H1 (cell line): Measurements from ENCODE around the gene EHD4. TPM values are rescaled to one million over a fixed set of nuclear protein-coding genes. Genes with fewer than 3 reads are reported as not detected.

Experiments used
- CTCF ChIA-PET: fragments of 300-600 bp; sonication (Branson Sonifier 250); formaldehyde crosslinking; loops from one replicate; lab custom pipeline; 2021; ENCODE audit not compliant: partially characterized antibody; lab: Charles Lee
- POLR2A ChIA-PET: fragments of 300-600 bp; sonication (Branson Sonifier 250); formaldehyde crosslinking; loops from one replicate; lab custom pipeline; 2021; ENCODE audit warnings: inconsistent platforms; ENCODE audit not compliant: partially characterized antibody; lab: Charles Lee
- DNase-seq, 2 experiments: peaks; one replicate each; pipeline versions ENCODE4 v3.0.0 to v3.0.0-alpha.2; 2010 to 2022; ENCODE audit warnings: low spot score in 2 of 2, low read depth in 1 of 2, mixed read lengths in 1 of 2
- FAIRE-seq: peaks from 2 replicates; lab custom pipeline; 2011; peaks lifted over from hg19 to GRCh38; lab: Jason Lieb, UNC
- H2AFZ ChIP-seq: 2 replicates; pipeline ENCODE4 v1.8.1; 2012; ENCODE audit warnings: low read length, inconsistent platforms
- H2AK5ac ChIP-seq: 2 replicates; pipeline ENCODE4 v1.6.1; 2013; ENCODE audit warnings: low read depth, low read length
- H2BK120ac ChIP-seq: replicated peaks from 2 replicates; pipeline ENCODE3; 2013; ENCODE audit warnings: low read depth, low read length, inconsistent platforms
- H2BK12ac ChIP-seq: 2 replicates; pipeline ENCODE4 v1.6.1; 2013; ENCODE audit warnings: low read depth, low read length
- H2BK15ac ChIP-seq: 2 replicates; pipeline ENCODE4 v1.6.1; 2013; ENCODE audit warnings: low read length
- H2BK20ac ChIP-seq: 2 replicates; pipeline ENCODE4 v1.6.1; 2013; ENCODE audit warnings: low read length
- H2BK5ac ChIP-seq: 2 replicates; pipeline ENCODE4 v1.6.1; 2013; ENCODE audit warnings: low read depth, low read length
- H3K14ac ChIP-seq: 2 replicates; pipeline ENCODE4 v1.6.1; 2013; ENCODE audit warnings: inconsistent platforms; ENCODE audit not compliant: insufficient read length
- H3K18ac ChIP-seq: 2 replicates; pipeline ENCODE4 v1.6.1; 2013; ENCODE audit warnings: low read length; ENCODE audit errors: extremely low read depth
- H3K23ac ChIP-seq: 2 replicates; pipeline ENCODE4 v1.6.1; 2013; ENCODE audit warnings: inconsistent platforms; ENCODE audit not compliant: insufficient read length
- H3K23me2 ChIP-seq: 2 replicates; pipeline ENCODE4 v1.6.1; 2013; ENCODE audit warnings: low read depth, low read length
- H3K27ac ChIP-seq: 2 replicates; pipeline ENCODE4 v1.6.1; 2011; ENCODE audit warnings: low read depth, low read length, inconsistent platforms
- H3K27me3 ChIP-seq, 4 experiments: replicated peaks in 1 of 4; 1 replicate in 1 of 4; 2 replicates in 3 of 4; pipeline versions ENCODE4 v1.6.1 to v1.8.1; 2011 to 2013; ENCODE audit warnings: low read length in 3 of 4, mild to moderate bottlenecking in 3 of 4, inconsistent platforms in 2 of 4, mixed read lengths in 2 of 4, moderate library complexity in 1 of 4; ENCODE audit not compliant: control insufficient read depth in 3 of 4, insufficient read depth in 3 of 4; ENCODE audit errors: extremely low read depth in 1 of 4
- H3K36me3 ChIP-seq, 4 experiments: 2 replicates each; pipeline versions ENCODE4 v1.6.1 to v1.8.1; 2011 to 2013; ENCODE audit warnings: mild to moderate bottlenecking in 4 of 4, low read length in 3 of 4, moderate library complexity in 2 of 4, control low read depth in 1 of 4, inconsistent platforms in 1 of 4; ENCODE audit not compliant: insufficient read depth in 4 of 4, control insufficient read depth in 2 of 4
- H3K4ac ChIP-seq: replicated peaks from 2 replicates; pipeline ENCODE3; 2013; ENCODE audit warnings: low read length, low read depth, mixed read lengths, inconsistent platforms; ENCODE audit not compliant: insufficient read length
- H3K4me1 ChIP-seq, 4 experiments: replicated peaks in 1 of 4; 1 replicate in 1 of 4; 2 replicates in 3 of 4; pipeline versions ENCODE4 v1.6.1 to v1.8.1; 2011 to 2013; ENCODE audit warnings: low read length in 3 of 4, inconsistent platforms in 2 of 4, mixed read lengths in 1 of 4; ENCODE audit not compliant: insufficient read depth in 4 of 4, control insufficient read depth in 3 of 4
- H3K4me2 ChIP-seq, 2 experiments: 2 replicates each; pipeline versions ENCODE4 v1.6.1 to v1.8.1; 2011 to 2013; ENCODE audit warnings: low read depth in 2 of 2, low read length in 2 of 2, control low read depth in 1 of 2, inconsistent platforms in 1 of 2, mild to moderate bottlenecking in 1 of 2; ENCODE audit not compliant: insufficient read depth in 1 of 2
- H3K4me3 ChIP-seq, 4 experiments: fragments of 200-600, 300-600 bp in 1 of 4; sonication (generic), shearing (Covaris generic), sonication (Bioruptor Twin) in 1 of 4; 2 replicates each; pipeline versions ENCODE4 v1.5.1 to v1.8.1; 2011 to 2016; ENCODE audit warnings: low read length in 4 of 4, low read depth in 3 of 4, control low read depth in 2 of 4, inconsistent platforms in 2 of 4, mild to moderate bottlenecking in 2 of 4, mixed read lengths in 1 of 4, moderate library complexity in 1 of 4; ENCODE audit not compliant: insufficient read depth in 2 of 4; ENCODE audit errors: extremely low read depth in 1 of 4
- H3K56ac ChIP-seq: replicated peaks from 2 replicates; pipeline ENCODE3; 2013; ENCODE audit warnings: low read depth, mild to moderate bottlenecking, mixed read lengths, low read length, inconsistent platforms; ENCODE audit not compliant: insufficient read length
- H3K79me1 ChIP-seq: 2 replicates; pipeline ENCODE4 v1.6.1; 2013; ENCODE audit warnings: low read depth, low read length, control low read depth
- H3K79me2 ChIP-seq, 2 experiments: 2 replicates each; pipeline versions ENCODE4 v1.6.1 to v1.8.1; 2012 to 2013; ENCODE audit warnings: low read length in 2 of 2, mild to moderate bottlenecking in 2 of 2, inconsistent platforms in 1 of 2; ENCODE audit not compliant: insufficient read depth in 2 of 2, control insufficient read depth in 1 of 2
- H3K9ac ChIP-seq, 4 experiments: replicated peaks in 1 of 4; 1 replicate in 1 of 4; 2 replicates in 3 of 4; pipeline versions ENCODE4 v1.6.1 to v1.8.1; 2011 to 2013; ENCODE audit warnings: low read depth in 3 of 4, low read length in 3 of 4, control low read depth in 2 of 4, mild to moderate bottlenecking in 2 of 4, moderate library complexity in 2 of 4, inconsistent platforms in 1 of 4; ENCODE audit errors: extremely low read depth in 1 of 4
- H3K9me3 ChIP-seq, 2 experiments: 2 replicates each; pipeline versions ENCODE4 v1.6.1 to v1.8.1; 2012 to 2013; ENCODE audit warnings: mild to moderate bottlenecking in 2 of 2, moderate library complexity in 2 of 2, control low read depth in 1 of 2, inconsistent platforms in 1 of 2, low read depth in 1 of 2, low read length in 1 of 2, mixed read lengths in 1 of 2; ENCODE audit not compliant: insufficient read depth in 2 of 2
- H4K20me1 ChIP-seq, 2 experiments: replicated peaks in 1 of 2; 2 replicates each; pipeline versions ENCODE3 to v1.8.1; 2011 to 2013; ENCODE audit warnings: inconsistent platforms in 2 of 2, low read length in 2 of 2, mild to moderate bottlenecking in 1 of 2; ENCODE audit not compliant: insufficient read depth in 2 of 2, control insufficient read depth in 1 of 2
- H4K5ac ChIP-seq: 2 replicates; pipeline ENCODE4 v1.6.1; 2013; ENCODE audit warnings: low read length, low read depth, mixed read lengths, inconsistent platforms; ENCODE audit not compliant: insufficient read length
- H4K8ac ChIP-seq: 2 replicates; pipeline ENCODE4 v1.8.0; 2013; ENCODE audit warnings: mild to moderate bottlenecking, moderate library complexity, low read length, inconsistent platforms; ENCODE audit not compliant: insufficient read depth; ENCODE audit errors: extremely low read depth
- H4K91ac ChIP-seq: replicated peaks from 2 replicates; pipeline ENCODE3; 2013; ENCODE audit warnings: low read length, mixed read lengths, inconsistent platforms; ENCODE audit not compliant: insufficient read length
- CBX5 ChIP-seq: fragments of 300-800, 300-1000 bp; sonication (generic); IDR thresholded peaks from 2 replicates; pipeline ENCODE4 v1.7.1; 2016; ENCODE audit warnings: antibody characterized with exemption, low read length, low read depth
- CBX8 ChIP-seq: fragments of 300-800, 300-1000 bp; sonication (generic); IDR thresholded peaks from 2 replicates; pipeline ENCODE4 v1.7.1; 2016; ENCODE audit warnings: low read depth, low read length, borderline replicate concordance
- E2F6 ChIP-seq: IDR thresholded peaks from 2 replicates; pipeline ENCODE4 v1.6.1; 2012; ENCODE audit warnings: inconsistent platforms
- KDM1A ChIP-seq: fragments of 200-600, 300-600 bp; sonication (generic); IDR thresholded peaks from 2 replicates; pipeline ENCODE4 v1.7.1; 2016; ENCODE audit warnings: mild to moderate bottlenecking, low read length, borderline replicate concordance
- RAD21 ChIP-seq, 2 experiments: IDR thresholded peaks in 1 of 2; conservative IDR thresholded peaks in 1 of 2; 2 replicates each; pipeline ENCODE4 v1.6.1; 2011; ENCODE audit warnings: low read depth in 2 of 2, low read length in 2 of 2, improper control_type of control experiment in 1 of 2, inconsistent platforms in 1 of 2, mild to moderate bottlenecking in 1 of 2, moderate library complexity in 1 of 2
- SIN3A ChIP-seq, 2 experiments: IDR thresholded peaks in 1 of 2; conservative IDR thresholded peaks in 1 of 2; 2 replicates each; pipeline ENCODE4 v1.6.1; 2011 to 2012; ENCODE audit warnings: low read length in 2 of 2, improper control_type of control experiment in 1 of 2, low read depth in 1 of 2, mild to moderate bottlenecking in 1 of 2
- TAF7 ChIP-seq: optimal IDR thresholded peaks from 2 replicates; pipeline ENCODE3; 2011; ENCODE audit warnings: low read depth, mild to moderate bottlenecking, inconsistent platforms, low read length, moderate library complexity, borderline replicate concordance
- WGBS, 2 experiments: shearing (Covaris generic) in 1 of 2; methylation state at CpG; one replicate each; pipeline versions ENCODE4 v1.1.6 to v1.1.7; 2013 to 2015; ENCODE audit warnings: low lambda C conversion rate in 2 of 2, mixed read lengths in 2 of 2, inconsistent platforms in 1 of 2, low coverage in 1 of 2, missing lambda C conversion rate in 1 of 2; ENCODE audit not compliant: insufficient replicate concordance in 2 of 2, insufficient coverage in 1 of 2, insufficient read length in 1 of 2; ENCODE audit errors: extremely low coverage in 1 of 2, missing lambda C conversion rate in 1 of 2; 5-methylcytosine and 5-hydroxymethylcytosine counted together
- polyA plus RNA-seq, 7 experiments: library from polyadenylated mRNA; depleted of rRNA in 3 of 7; stranded (reverse) in 5 of 7; unstranded in 2 of 7; fragments of >200 nt in 5 of 7; fragments of 200-250 nt in 2 of 7; gene quantifications; 1 replicate in 5 of 7; 2 replicates in 1 of 7; 4 replicates in 1 of 7; pipeline versions ENCODE4 v1.2.1 to v1.2.3, GENCODE V29; 2011 to 2013; ENCODE audit warnings: missing spikeins in 2 of 7, mixed read lengths in 2 of 7
- total RNA-seq: library from RNA; stranded (reverse); fragmentation: NEBNext Ultra II Directional; extraction: Animal tissue kit (Norgen Biotek cat#: 25700); gene quantifications from 2 replicates; pipeline ENCODE4 v1.2.1, GENCODE V29; 2021
- TF ChIP-seq, protein P1 (sequence below), 3 experiments: IDR thresholded peaks; 1 replicate in 2 of 3; 2 replicates in 1 of 3; pipeline versions ENCODE4 v1.5.1 to v1.6.1; 2011; ENCODE audit warnings: low read length in 3 of 3, mild to moderate bottlenecking in 3 of 3, inconsistent platforms in 2 of 3, low read depth in 1 of 3, moderate library complexity in 1 of 3; ENCODE audit not compliant: insufficient read depth in 1 of 3; ENCODE audit errors: control extremely low read depth in 1 of 3

EHD4 gene
- total and polyA plus RNA-seq, 2 of the 8 experiments (the other 6 are each of a cell fraction or from before 2014, with no cell fraction given), result 17.5 to 24.5 TPM

GRCh38 chr15:41881086-41881485, 91.3 kb downstream of the EHD4 start:
- CTCF ChIA-PET, result interaction anchor here (0.7 to 7.9 kb wide), 10 partner anchors 11 to 107 kb away, joined by 3 to 58 read pairs (median 5); partner anchors contain the start of gene MAPKBP1
- no peak overlapping the region for H3K27ac ChIP-seq
- H3K4me1 ChIP-seq, result peaks cover 0 to 9% (median 4%) of the 10 kb centered on the region in 4 experiments; a peak in 5 of 7 replicates
- H2AK5ac ChIP-seq, result 0 out of 2 replicates have a peak overlapping the region, but pooled peaks have one; percentile 7
- no peaks in the 10 kb centered on the region for H3K36me3 ChIP-seq
- H3K23me2 ChIP-seq, result peaks cover 4% of the 10 kb centered on the region; the same call in 1 of the 2 replicates
- H3K79me2 ChIP-seq, result no peaks in the 10 kb centered on the region
- no peak overlapping the region for H3K23ac ChIP-seq
- peak overlapping the region; percentile 27; the same call in 1 of the 2 replicates for H2BK12ac ChIP-seq
- no peak overlapping the region for H2AFZ ChIP-seq
- no peak overlapping the region for H3K4ac ChIP-seq
- H3K4me2 ChIP-seq, result 0 out of 4 replicates have a peak overlapping the region, but pooled peaks of 1 of the 2 experiments have one; percentile 69
- H4K20me1 ChIP-seq, result peaks cover 0 to 2% of the 10 kb centered on the region in 2 experiments
- H2BK5ac ChIP-seq, result no peak overlapping the region
- H3K9ac ChIP-seq, result no peak overlapping the region
- peaks cover 21 to 36% (median 31%) of the 10 kb centered on the region in 4 experiments for H3K27me3 ChIP-seq
- no peak overlapping the region for H4K91ac ChIP-seq
- no peak overlapping the region for H3K56ac ChIP-seq
- WGBS, 2 experiments, result 85% methylated on average over 8 of the region's 8 CpGs; no CpG with 5 or more reads in 1 of the 2 experiments
- no peak overlapping the region for H3K4me3 ChIP-seq
- H2BK20ac ChIP-seq, result no peak overlapping the region
- H3K18ac ChIP-seq, result no peak overlapping the region
- H3K14ac ChIP-seq, result no peak overlapping the region
- no peaks in the 10 kb centered on the region for H3K79me1 ChIP-seq
- H3K9me3 ChIP-seq, result no peaks in the 10 kb centered on the region
- DNase-seq, result no peak
- no peak for FAIRE-seq
- peak overlapping the region; percentile 1; the same call in 1 of the 2 replicates for H2BK15ac ChIP-seq
- POLR2A ChIA-PET, result interaction anchor here (0.8 to 3.2 kb wide), 6 partner anchors 11 to 295 kb away, joined by 3 to 11 read pairs (median 4); partner anchors contain the start of gene JMJD7
- no peak overlapping the region for H2BK120ac ChIP-seq
- no peak overlapping the region for H4K5ac ChIP-seq
- peak overlapping the region; percentile 11; the same call in 1 of the 2 replicates for H4K8ac ChIP-seq
- TF ChIP-seq SIN3A (conservative IDR thresholded peaks at IDR 0.05 in 1 of 2, IDR thresholded peaks at IDR 0.05 in 1 of 2; ENCODE audit: low read depth in 1 of 2, low read length in 2 of 2), result no peak
- TF ChIP-seq TAF7, result no peak
- TF ChIP-seq, protein P1, sequence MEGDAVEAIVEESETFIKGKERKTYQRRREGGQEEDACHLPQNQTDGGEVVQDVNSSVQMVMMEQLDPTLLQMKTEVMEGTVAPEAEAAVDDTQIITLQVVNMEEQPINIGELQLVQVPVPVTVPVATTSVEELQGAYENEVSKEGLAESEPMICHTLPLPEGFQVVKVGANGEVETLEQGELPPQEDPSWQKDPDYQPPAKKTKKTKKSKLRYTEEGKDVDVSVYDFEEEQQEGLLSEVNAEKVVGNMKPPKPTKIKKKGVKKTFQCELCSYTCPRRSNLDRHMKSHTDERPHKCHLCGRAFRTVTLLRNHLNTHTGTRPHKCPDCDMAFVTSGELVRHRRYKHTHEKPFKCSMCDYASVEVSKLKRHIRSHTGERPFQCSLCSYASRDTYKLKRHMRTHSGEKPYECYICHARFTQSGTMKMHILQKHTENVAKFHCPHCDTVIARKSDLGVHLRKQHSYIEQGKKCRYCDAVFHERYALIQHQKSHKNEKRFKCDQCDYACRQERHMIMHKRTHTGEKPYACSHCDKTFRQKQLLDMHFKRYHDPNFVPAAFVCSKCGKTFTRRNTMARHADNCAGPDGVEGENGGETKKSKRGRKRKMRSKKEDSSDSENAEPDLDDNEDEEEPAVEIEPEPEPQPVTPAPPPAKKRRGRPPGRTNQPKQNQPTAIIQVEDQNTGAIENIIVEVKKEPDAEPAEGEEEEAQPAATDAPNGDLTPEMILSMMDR (IDR thresholded peaks at IDR 0.05; ENCODE audit: control extremely low read depth in 1 of 3, insufficient read depth in 1 of 3, low read depth in 1 of 3, low read length in 3 of 3), result no peak
- no peak for TF ChIP-seq KDM1A
- TF ChIP-seq E2F6, result no peak
- no peak for TF ChIP-seq CBX5
- no peak for TF ChIP-seq RAD21 (IDR thresholded peaks at IDR 0.05 in 1 of 2, conservative IDR thresholded peaks at IDR 0.05 in 1 of 2; ENCODE audit: low read depth in 2 of 2, low read length in 2 of 2)
- no peak for TF ChIP-seq CBX8
